Gastrocnemius medialis (tissue), 4 donors: Measurements from ENCODE around the gene MCRIP2. TPM values are rescaled to one million over a fixed set of nuclear protein-coding genes. Genes with fewer than 3 reads are reported as not detected.

ENCODE experiments used
- ATAC-seq, 2 donors: fragments of 150-250 bp; one replicate each; pipeline ENCODE4 v1.9.1; 2016
- DNase-seq, 2 donors: peaks; one replicate each; pipeline ENCODE4 v3.0.0-alpha.2; 2019
- H3K27ac ChIP-seq, 4 donors: fragments of 200-600 bp; sonication (generic); 1 replicate in 1 of 4; 2 replicates in 3 of 4; pipeline ENCODE4 v1.5.1; 2016 to 2018; ENCODE audit warnings: mild to moderate bottlenecking in 2 of 4, moderate library complexity in 1 of 4
- H3K27me3 ChIP-seq, 3 donors: fragments of 200-600 bp; sonication (generic) in 2 of 3; 1 replicate in 1 of 3; 2 replicates in 2 of 3; pipeline versions ENCODE4 v1.5.1 to v1.6.0; 2016 to 2019; ENCODE audit warnings: mild to moderate bottlenecking in 1 of 3, moderate library complexity in 1 of 3
- H3K36me3 ChIP-seq, 2 donors: fragments of 200-600 bp; sonication (generic) in 1 of 2; one replicate each; pipeline ENCODE4 v1.5.1; 2017 to 2018
- H3K4me1 ChIP-seq, 2 donors: fragments of 200-600 bp; sonication (generic) in 1 of 2; one replicate each; pipeline ENCODE4 v1.5.1; 2016 to 2017; ENCODE audit warnings: mild to moderate bottlenecking in 2 of 2
- H3K4me3 ChIP-seq, 4 donors: fragments of 200-600 bp; sonication (generic) in 3 of 4; 1 replicate in 1 of 4; 2 replicates in 3 of 4; pipeline ENCODE4 v1.5.1; 2016 to 2019; ENCODE audit warnings: mild to moderate bottlenecking in 2 of 4
- H3K9me3 ChIP-seq, 3 donors: fragments of 200-600 bp; sonication (generic) in 2 of 3; 1 replicate in 1 of 3; 2 replicates in 2 of 3; pipeline ENCODE4 v1.5.1; 2016 to 2019
- POLR2A ChIP-seq, 2 donors: fragments of 450-650 bp; IDR thresholded peaks; one replicate each; pipeline ENCODE4 v1.6.1; 2017; ENCODE audit warnings: antibody characterized with exemption in 2 of 2, mild to moderate bottlenecking in 2 of 2, moderate library complexity in 2 of 2
- in situ Hi-C, 4 donors: fragments of 200-750 bp; cut with MboI; loops; one replicate each; pipeline versions ENCODE4 v1.15.0 to v1.8.0; 2017; ENCODE audit warnings: low sequenced_read_pairs in 4 of 4
- intact Hi-C: fragments of 100-400 bp; cut with DNase I; formaldehyde crosslinking; loops from one replicate; pipeline ENCODE4 v1.15.1; 2023; ENCODE audit warnings: low total_unique reads
- total RNA-seq, 4 donors: library from RNA; depleted of rRNA; stranded (reverse); fragments of >200 nt; gene quantifications; one replicate each; pipeline versions ENCODE4 v1.1.0 to v1.2.3, GENCODE V29; 2016
- TF ChIP-seq, protein P1 (sequence below), 5 experiments: fragments of 450-650 bp in 3 of 5; fragments of 200-600 bp in 2 of 5; sonication (generic) in 2 of 5; IDR thresholded peaks in 4 of 5; conservative IDR thresholded peaks in 1 of 5; 1 replicate in 4 of 5; 2 replicates in 1 of 5; pipeline ENCODE4 v1.5.1; 2016 to 2019; ENCODE audit warnings: antibody characterized with exemption in 5 of 5, mild to moderate bottlenecking in 3 of 5, moderate library complexity in 3 of 5

MCRIP2 gene
- total RNA-seq, 4 donors from 2014 or later: 59.6 to 155 (median 114) TPM

DNA sequence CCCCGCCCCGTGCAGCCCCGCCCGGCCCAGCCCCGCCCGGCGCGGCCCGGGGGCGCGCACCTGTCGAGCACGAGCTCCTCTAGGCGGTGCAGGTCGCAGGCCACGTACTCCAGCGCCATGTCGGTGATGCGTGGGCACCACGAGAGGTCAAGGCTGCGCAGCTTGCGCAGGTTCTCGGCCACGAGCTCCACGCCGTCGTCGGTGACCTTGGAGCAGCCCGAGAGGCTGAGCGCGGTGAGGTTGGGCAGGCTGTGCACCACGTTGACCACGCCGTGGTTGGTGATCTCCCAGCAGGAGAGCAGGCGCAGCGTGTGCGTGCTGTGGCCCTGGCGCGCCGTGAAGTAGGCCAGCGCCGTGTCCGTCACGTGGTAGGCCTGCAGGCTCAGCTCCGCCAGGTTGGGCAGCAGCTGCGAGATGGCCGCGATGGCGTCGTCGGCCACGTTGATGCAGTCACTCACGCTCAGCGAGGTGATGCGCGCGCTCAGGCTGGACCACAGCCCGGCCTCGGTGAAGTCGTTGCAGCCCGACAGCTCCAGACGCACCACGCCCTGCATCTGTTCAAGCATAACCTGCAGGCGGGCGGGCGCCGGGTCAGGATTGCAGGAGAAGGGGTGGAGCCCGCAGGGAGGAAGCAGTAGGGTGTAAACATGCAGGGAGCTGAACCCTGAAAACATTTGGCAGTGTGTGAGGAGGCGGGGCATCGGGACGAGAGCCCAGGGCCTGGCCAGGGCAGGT lies 53.9 kb downstream of the MCRIP2 start:
- intact Hi-C loops (no loop called here), in situ Hi-C loops (no loop called here)
- ATAC-seq: no peak
- H3K9me3 ChIP-seq: no peaks in the 10 kb centered on the region
- no peak for DNase-seq
- no peaks in the 10 kb centered on the region for H3K36me3 ChIP-seq
- peaks cover 63 to 75% (median 68%) of the 10 kb centered on the region in 3 donors for H3K27me3 ChIP-seq
- no peak overlapping the region for H3K27ac ChIP-seq
- H3K4me1 ChIP-seq: peaks cover 0 to 2% of the 10 kb centered on the region in 2 donors
- TF ChIP-seq, protein P1, sequence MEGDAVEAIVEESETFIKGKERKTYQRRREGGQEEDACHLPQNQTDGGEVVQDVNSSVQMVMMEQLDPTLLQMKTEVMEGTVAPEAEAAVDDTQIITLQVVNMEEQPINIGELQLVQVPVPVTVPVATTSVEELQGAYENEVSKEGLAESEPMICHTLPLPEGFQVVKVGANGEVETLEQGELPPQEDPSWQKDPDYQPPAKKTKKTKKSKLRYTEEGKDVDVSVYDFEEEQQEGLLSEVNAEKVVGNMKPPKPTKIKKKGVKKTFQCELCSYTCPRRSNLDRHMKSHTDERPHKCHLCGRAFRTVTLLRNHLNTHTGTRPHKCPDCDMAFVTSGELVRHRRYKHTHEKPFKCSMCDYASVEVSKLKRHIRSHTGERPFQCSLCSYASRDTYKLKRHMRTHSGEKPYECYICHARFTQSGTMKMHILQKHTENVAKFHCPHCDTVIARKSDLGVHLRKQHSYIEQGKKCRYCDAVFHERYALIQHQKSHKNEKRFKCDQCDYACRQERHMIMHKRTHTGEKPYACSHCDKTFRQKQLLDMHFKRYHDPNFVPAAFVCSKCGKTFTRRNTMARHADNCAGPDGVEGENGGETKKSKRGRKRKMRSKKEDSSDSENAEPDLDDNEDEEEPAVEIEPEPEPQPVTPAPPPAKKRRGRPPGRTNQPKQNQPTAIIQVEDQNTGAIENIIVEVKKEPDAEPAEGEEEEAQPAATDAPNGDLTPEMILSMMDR (IDR thresholded peaks at IDR 0.05 in 4 of 5, conservative IDR thresholded peaks at IDR 0.05 in 1 of 5): no peak
- no peak for TF ChIP-seq POLR2A (IDR thresholded peaks at IDR 0.05)
- H3K4me3 ChIP-seq: peak overlapping the region in 2 of 4 donors; percentile 25 to 34

Other genes with a start within 250 kb of the MCRIP2 start
- 10 to 100 TPM; 11.6 to 19.3 (median 16.3) TPM for gene NME4, start 244.6 kb upstream of the MCRIP2 start, total RNA-seq
- gene DECR2, start 239.9 kb upstream of the MCRIP2 start, total RNA-seq: 10 to 100 TPM; 17.0 to 23.3 (median 18.8) TPM
- gene RAB11FIP3, start 216.2 kb upstream of the MCRIP2 start, total RNA-seq: 10 to 100 TPM; 27.0 to 50.1 (median 34.8) TPM
- gene CAPN15, start 114.1 kb upstream of the MCRIP2 start, total RNA-seq: 10 to 100 TPM; 22.3 to 37.8 (median 27.4) TPM
- not detected for gene PRR35, start 81.4 kb upstream of the MCRIP2 start, total RNA-seq
- under 1 TPM; 0.42 to 0.56 (median 0.48) TPM for gene NHLRC4, start 74.8 kb upstream of the MCRIP2 start, total RNA-seq
- 10 to 100 TPM; 22.2 to 47.3 (median 38.5) TPM for gene PIGQ, start 71.9 kb upstream of the MCRIP2 start, total RNA-seq
- gene RAB40C, start 51.8 kb upstream of the MCRIP2 start, total RNA-seq: 10 to 100 TPM; 15.6 to 29.3 (median 21.4) TPM
- gene WFIKKN1, start 10.8 kb upstream of the MCRIP2 start, total RNA-seq: 1 to 10 TPM in 3 of 4 donors, under 1 TPM in 1; 0.12 to 3.2 (median 1.3) TPM
- 100 to 1,000 TPM; 114 to 212 (median 141) TPM for gene METTL26, start 5.5 kb upstream of the MCRIP2 start, total RNA-seq
- 1 to 10 TPM; 2.9 to 9.8 (median 6.5) TPM for gene WDR90, start 7.5 kb downstream of the MCRIP2 start, total RNA-seq
- 10 to 100 TPM; 20.9 to 41.6 (median 27.3) TPM for gene RHOT2, start 26.3 kb downstream of the MCRIP2 start, total RNA-seq
- gene RHBDL1, start 33.8 kb downstream of the MCRIP2 start, total RNA-seq: under 1 TPM in 1 of 4 donors, not detected in 3; 0.31 TPM
- gene STUB1, start 38.6 kb downstream of the MCRIP2 start, total RNA-seq: 100 to 1,000 TPM; 144 to 229 (median 204) TPM
- 10 to 100 TPM; 22.8 to 81.8 (median 41.0) TPM for gene JMJD8, start 42.5 kb downstream of the MCRIP2 start, total RNA-seq
- gene WDR24, start 48.6 kb downstream of the MCRIP2 start, total RNA-seq: 10 to 100 TPM; 11.0 to 19.5 (median 16.8) TPM
- gene FBXL16, start 64.0 kb downstream of the MCRIP2 start, total RNA-seq: not detected
- gene METRN, start 73.3 kb downstream of the MCRIP2 start, total RNA-seq: 10 to 100 TPM; 24.4 to 42.1 (median 33.3) TPM
- gene ANTKMT, start 79.3 kb downstream of the MCRIP2 start, total RNA-seq: 10 to 100 TPM; 20.9 to 84.0 (median 38.7) TPM
- gene CCDC78, start 84.6 kb downstream of the MCRIP2 start, total RNA-seq: not detected
- gene HAGHL, start 85.3 kb downstream of the MCRIP2 start, total RNA-seq: under 1 TPM in 2 of 4 donors, not detected in 2; 0.27 to 0.42 TPM
- 10 to 100 TPM; 16.1 to 48.5 (median 21.6) TPM for gene CIAO3, start 99.2 kb downstream of the MCRIP2 start, total RNA-seq
- not detected for gene MSLN, start 118.9 kb downstream of the MCRIP2 start, total RNA-seq
- 10 to 100 TPM in 2 of 4 donors, 1 to 10 TPM in 2; 7.8 to 23.8 (median 15.2) TPM for gene RPUSD1, start 146.6 kb downstream of the MCRIP2 start, total RNA-seq
- 1 to 10 TPM in 2 of 4 donors, under 1 TPM in 2; 0.44 to 5.8 (median 3.1) TPM for gene CHTF18, start 146.8 kb downstream of the MCRIP2 start, total RNA-seq
- gene GNG13, start 158.9 kb downstream of the MCRIP2 start, total RNA-seq: not detected